ENCODE results near the gene IL16.
"Not testable (repeated sequence)": the region's sequence is repeated elsewhere in the genome, so short reads cannot be mapped to it uniquely, and the experiment has no call there.

Gene IL16

DNA sequence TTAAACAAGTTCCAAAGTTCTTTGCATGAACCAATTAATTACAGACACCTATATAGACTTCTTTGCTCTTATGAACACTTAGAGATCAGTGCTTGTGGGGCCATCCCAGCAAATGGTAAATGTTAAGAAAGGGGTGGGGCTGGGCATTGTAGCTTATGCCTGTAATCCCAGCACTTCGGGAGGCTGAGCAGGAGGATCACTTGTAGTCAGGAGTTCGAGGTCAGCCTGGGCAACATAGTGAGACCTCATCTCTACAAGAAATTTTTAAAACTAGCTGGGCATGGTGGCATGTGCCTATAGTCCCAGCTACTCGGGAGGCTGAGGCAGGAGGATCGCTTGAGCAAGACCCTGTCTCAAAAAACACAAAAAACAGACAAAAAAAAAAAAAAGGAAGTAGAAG is 146.7 kb downstream of the IL16 start:
- no peak for DNase-seq

DNA sequence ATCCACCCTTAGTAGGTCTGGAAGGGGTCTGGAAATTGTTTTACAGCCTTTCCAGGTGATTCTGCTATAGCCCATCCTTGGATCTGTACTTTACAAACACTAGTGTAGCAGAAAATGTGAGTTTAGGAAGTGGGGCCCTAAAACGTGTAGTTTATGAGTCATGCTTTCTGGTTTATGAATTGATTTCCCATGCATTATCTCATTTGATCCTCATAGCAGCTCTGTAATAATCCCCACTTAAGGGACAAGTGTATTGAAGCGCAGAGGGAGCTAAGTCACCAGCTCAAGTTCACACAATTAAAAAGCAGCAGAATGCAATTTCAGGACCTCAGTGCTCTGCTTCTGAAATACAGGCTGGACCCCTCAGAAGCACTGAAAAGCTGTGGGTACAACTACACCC is 149.9 kb downstream of the IL16 start:
- no peak for DNase-seq

DNA sequence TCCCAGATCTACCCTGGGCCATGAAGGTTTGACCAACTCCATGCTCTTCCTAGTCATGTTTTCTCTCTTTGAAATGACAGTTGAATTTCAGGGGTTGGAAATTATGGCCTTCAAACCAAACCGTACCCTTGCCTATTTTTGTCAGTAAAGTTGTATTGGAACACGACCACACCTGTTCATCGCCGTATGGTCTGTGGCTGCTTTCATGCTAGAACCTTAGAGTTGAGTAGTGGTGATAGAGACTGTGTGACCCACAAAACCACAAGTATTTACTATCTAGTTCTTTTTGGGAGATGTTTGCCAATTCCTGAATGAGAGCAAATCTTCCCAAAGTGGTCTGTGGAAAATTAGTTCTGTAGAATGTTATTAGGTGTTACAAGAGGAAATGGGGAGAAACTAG is 151.2 kb downstream of the IL16 start:
- DNase-seq: no peak

DNA sequence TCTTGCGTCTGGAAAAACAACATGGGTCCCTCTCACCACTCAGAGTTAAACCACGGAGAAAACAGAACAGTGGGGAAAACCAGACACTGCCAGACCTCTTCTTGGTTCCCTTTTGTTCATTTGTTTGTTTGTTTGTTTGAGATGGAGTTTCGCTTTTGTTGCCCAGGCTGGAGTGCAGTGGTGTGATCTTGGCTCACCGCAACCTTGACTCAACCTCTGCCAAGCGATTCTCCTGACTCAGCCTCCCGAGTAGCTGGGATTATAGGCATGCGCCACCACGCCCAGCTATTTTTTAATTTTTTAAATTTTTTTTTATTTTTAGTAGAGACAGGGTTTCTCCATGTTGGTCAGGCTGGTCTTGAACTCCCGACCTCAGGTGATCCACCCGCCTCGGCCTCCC is 152.0 kb downstream of the IL16 start:
- DNase-seq: not testable (repeated sequence)

DNA sequence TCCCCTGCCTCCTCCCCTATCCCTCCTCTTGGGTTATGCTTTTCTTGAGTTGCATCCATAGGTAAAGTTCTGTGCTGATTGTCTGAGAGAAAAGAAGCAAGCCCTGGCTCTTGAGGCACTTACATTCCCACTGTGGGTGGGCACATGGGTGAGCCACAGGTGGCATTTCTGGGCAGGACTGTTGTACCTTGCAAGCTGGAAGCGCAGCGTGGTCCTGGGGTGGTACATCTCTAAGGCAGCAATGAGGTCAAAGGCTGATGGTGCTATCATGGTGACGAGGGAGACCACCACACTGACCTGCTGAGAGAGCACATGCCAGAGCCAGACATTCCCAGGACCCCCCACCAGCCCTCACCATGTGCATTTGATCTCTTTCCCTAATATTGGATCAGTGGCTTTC is 152.6 kb downstream of the IL16 start:
- no peak for DNase-seq

DNA sequence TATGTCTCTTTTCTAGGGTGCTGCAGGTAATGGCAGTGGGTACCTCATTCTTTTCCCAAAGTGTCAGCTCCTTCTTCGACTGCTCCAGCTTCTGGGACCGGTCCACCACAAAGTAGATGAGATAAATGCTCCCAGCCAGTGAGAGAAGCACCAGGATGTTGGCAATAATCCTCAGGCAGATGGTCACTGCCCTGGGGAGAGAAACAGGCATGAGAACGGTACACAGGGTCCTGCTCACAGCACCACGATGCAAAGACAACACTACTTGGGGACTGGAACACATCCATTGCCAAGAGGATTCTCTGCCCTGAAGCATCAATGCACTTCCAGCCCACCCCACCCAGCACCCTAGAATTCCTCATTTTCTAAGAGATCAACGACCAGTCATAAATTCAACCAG is 155.0 kb downstream of the IL16 start:
- no peak for DNase-seq

DNA sequence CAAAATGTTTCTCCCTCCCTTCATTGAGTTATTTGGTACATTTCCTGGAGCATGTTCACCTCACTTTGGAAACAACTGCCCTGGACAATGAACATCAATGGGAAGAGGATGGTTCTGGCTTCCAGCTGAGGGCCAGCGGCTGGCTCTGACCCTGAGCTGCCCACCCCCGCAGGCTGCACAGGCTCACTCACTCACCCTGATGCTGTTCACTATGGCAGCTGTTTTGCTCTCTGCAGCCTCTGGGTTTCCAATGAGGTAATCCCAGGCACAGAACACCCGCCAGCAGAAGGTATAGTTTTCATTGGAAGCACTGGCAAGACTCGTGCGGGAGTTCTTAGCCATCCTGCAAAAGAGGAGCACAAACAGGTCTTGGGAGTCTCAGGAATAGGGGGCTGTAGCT is 159.6 kb downstream of the IL16 start:
- DNase-seq: no peak

DNA sequence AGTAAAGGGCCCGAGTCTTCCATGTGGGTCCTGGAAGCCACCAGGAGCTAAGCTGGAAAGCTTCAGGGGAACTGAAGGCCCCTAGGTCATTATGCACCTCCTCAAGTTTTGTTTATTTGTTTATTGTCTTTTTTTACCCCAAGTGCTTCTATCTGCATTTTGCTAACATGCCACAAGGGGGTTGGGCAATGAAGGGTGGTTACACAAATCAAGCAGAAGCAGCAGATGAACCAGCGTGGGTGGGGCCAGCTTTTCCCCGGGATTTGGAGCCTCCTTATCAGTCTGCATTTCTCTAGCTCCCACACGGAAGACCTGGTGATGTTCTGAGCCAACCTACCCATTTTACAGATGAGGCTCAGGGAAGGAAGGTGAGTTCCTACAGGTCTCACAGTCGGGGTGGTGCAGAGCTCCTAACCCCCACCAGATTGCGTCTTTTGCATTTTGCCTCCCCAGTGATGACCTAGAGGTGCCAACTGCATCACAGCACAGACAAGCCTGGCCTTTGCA is 160.6 kb downstream of the IL16 start:
- no peak for DNase-seq

DNA sequence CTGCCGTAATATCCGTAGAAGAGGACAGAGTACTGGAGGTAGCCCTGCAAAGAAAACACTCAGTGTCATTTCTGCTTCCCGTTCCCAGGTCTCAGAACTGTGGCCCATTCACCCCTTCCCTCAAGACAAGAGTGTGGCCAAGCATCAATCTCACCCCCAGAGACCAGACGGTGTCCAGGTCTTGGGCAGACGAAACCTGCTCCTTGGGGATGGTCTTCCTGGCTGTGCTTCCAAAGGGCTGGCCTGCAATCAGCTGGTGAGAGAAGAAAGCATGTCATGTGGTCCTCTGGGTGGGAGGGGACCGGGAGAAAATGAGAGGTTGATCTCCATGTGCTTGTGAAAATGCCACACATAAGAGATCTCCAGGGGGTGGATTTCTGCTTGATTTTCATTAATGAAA is 161.6 kb downstream of the IL16 start:
- DNase-seq: no peak

DNA sequence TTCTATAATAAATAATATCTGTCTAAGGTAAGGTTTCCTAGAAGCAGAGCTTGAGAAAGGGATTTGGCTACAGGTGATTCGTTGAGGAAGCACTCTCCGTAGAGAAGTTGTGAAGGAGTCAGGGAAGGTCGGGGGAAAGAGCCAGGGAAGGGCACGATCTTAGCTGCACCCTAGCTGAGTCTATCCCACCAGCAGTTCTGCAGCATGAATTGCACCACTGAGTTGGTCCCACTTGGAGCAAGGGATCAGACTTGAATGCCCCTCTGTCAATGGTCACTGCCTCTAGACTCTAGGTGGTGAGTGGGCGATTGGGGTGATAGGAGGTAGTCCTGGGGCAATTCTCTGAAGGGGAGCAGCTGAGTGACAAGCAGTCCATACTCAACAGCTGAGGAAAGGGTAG is 163.8 kb downstream of the IL16 start:
- no peak for DNase-seq

DNA sequence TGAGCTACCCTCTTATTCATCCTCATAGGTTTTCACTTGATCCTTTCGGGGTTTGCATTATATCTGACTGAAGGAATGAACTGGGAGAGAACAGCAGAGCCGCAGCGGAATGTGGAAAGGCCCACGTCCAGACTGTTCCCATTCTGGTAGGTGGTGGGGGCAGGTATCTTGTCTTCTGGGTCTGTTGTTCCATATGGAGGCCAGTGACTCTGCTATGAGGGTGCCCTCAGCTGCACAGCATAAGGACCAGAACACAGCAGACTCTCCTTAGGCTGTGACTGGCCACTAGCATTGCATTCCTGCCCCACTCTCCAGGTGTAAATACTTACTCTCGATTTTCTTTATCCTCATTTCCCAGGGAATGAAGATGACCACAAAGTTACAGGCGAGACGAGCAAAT is 165.2 kb downstream of the IL16 start:
- DNase-seq: no peak

DNA sequence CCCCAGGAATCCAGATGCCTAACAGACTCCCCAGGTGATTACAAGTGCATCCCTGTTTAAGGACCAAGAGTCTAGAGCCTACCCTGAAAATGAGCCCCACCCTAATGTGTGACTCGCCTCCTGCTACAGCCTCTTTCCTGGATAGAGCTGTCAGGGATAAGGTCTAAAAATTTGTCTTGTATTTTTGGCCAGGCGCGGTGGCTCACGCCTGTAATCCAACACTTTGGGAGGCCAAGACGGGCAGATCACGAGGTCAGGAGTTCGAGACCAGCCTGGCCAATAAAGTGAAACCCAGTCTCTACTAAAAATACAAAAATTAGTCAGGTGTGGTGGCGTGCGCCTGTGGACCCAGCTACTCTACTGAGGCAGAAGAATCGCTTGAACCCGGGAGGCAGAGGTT is 166.1 kb downstream of the IL16 start:
- DNase-seq: no peak

DNA sequence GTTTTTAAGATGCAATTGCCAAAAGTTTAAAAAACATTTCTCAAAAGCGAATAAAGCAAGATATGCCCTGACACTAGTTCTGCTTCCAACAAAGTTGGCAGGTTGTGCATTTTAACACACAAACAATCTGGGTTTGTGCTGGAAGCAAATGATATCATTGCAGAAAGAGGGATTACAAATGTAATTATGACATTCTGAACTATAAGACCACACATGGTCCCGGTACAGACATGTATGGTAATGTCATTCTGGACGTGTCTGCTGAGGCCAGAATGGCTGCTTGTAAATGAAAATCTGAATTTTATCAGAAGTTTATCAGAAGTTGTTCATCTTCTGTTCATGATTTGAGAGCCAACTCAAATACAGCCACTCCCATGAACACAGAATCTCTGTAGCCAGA is 166.6 kb downstream of the IL16 start:
- no peak for DNase-seq

All from retina (tissue), 1 donor.